Mesodermal cell (in vitro differentiated cells): ENCODE data around the gene POPDC3.

Source experiments
- H3K27ac ChIP-seq: 2 replicates; pipeline ENCODE4 v1.7.0; 2013; ENCODE audit warnings: mild to moderate bottlenecking, low read depth, low read length, moderate library complexity; ENCODE audit not compliant: severe bottlenecking
- H3K36me3 ChIP-seq: 2 replicates; pipeline ENCODE4 v1.7.1; 2013; ENCODE audit warnings: mild to moderate bottlenecking, low read length, moderate library complexity; ENCODE audit not compliant: control insufficient read depth, insufficient read depth
- H3K4me1 ChIP-seq: one replicate; pipeline ENCODE4 v1.7.1; 2013; ENCODE audit warnings: mild to moderate bottlenecking, low read length; ENCODE audit not compliant: insufficient read depth, control insufficient read depth, poor library complexity, severe bottlenecking
- H3K4me3 ChIP-seq: 2 replicates; pipeline ENCODE4 v1.7.0; 2013; ENCODE audit warnings: low read length, control low read depth, mild to moderate bottlenecking; ENCODE audit not compliant: insufficient read depth, poor library complexity, severe bottlenecking; ENCODE audit errors: extremely low read depth
- H3K9me3 ChIP-seq: 2 replicates; pipeline ENCODE4 v1.7.1; 2013; ENCODE audit warnings: mild to moderate bottlenecking, low read length, moderate library complexity; ENCODE audit not compliant: control insufficient read depth
- WGBS, 2 experiments: methylation state at CpG; one replicate each; pipeline ENCODE4 v1.1.5; 2013; ENCODE audit warnings: missing lambda C conversion rate in 2 of 2; ENCODE audit not compliant: insufficient coverage in 2 of 2; 5-methylcytosine and 5-hydroxymethylcytosine counted together

POPDC3 gene

DNA sequence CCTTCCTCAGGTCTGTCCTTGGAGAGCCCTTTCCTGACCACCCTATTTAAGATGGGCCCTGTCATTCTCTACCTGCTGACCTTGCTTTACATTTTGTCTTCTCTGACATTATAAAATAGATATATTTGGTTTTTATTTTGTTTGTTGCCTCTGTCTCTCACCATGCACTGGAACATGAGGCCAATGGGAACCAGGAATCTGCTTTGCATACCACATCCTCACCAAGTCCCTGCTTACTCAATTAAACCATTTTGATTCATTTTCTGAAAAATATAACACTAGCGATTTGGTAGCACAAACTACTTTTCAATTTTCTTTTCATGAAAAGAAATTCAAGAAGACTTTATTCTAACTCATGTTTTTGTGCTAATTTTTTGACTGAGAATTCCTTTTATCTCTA is 32.8 kb upstream of the POPDC3 start:
- Histone ChIP-seq H3K27ac (no peak overlapping the region), H3K4me1 (peaks cover 9% of the 10 kb centered on the region), H3K36me3 (no peaks in the 10 kb centered on the region), H3K4me3 (no peak overlapping the region), H3K9me3 (no peaks in the 10 kb centered on the region)
- WGBS, 2 experiments = no CpG with 5 or more reads among the region's 1 CpG

DNA sequence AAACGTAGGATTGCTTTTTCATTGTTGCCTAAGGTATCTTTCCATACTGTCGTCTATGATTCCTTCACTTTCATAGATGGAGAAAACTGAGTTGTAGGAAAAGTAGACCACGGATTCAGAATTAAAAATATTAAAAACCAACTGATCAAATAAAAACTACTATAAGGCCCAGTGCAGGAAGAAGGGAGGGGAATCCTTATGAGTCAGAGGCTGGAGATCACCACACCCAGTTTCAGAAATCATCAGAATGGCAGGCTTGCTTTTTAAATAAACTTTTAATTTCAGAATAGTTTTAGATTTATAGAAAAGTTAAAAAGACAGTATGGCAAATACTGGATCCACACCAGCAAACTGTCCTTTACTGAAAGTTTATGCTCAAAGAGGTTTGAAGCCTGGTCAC is 32.0 kb upstream of the POPDC3 start:
- H3K9me3 ChIP-seq = no peaks in the 10 kb centered on the region
- no peak overlapping the region for H3K27ac ChIP-seq
- H3K4me1 ChIP-seq = peaks cover 9% of the 10 kb centered on the region
- no peaks in the 10 kb centered on the region for H3K36me3 ChIP-seq
- WGBS, 2 experiments = no CpG with 5 or more reads among the region's 3 CpGs
- no peak overlapping the region for H3K4me3 ChIP-seq

DNA sequence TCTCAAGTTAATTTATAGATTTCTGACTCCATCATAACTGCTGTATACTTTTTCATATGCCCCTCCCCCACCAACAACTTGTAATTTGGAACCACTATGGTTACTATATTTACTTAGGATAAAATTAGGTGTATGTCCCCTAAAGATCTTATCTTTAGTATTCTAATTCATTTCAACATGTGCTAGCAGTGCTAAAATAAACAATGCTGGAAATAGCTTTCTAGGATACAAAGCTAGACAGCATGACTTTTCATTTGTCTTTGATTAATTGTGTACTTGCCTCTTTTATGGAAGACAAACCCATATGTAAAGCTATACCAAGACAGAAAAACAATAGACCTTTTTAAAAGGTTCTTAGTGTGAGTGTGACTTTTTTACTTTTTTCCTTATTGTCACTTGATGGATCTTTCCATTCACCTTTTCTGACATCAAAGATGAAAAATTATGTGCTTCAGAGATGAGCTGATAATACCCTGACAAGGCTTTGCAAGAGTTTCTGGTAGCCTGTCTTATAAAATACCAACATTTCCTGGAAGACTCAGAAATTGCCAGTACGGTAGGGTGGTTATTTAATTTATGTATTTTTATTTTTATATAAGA is 31.2 kb upstream of the POPDC3 start:
- Histone ChIP-seq H3K36me3 (no peaks in the 10 kb centered on the region), H3K4me1 (peaks cover 9% of the 10 kb centered on the region), H3K9me3 (no peaks in the 10 kb centered on the region), H3K27ac (no peak overlapping the region), H3K4me3 (no peak overlapping the region)
- WGBS, 2 experiments = no CpG with 5 or more reads among the region's 1 CpG

DNA sequence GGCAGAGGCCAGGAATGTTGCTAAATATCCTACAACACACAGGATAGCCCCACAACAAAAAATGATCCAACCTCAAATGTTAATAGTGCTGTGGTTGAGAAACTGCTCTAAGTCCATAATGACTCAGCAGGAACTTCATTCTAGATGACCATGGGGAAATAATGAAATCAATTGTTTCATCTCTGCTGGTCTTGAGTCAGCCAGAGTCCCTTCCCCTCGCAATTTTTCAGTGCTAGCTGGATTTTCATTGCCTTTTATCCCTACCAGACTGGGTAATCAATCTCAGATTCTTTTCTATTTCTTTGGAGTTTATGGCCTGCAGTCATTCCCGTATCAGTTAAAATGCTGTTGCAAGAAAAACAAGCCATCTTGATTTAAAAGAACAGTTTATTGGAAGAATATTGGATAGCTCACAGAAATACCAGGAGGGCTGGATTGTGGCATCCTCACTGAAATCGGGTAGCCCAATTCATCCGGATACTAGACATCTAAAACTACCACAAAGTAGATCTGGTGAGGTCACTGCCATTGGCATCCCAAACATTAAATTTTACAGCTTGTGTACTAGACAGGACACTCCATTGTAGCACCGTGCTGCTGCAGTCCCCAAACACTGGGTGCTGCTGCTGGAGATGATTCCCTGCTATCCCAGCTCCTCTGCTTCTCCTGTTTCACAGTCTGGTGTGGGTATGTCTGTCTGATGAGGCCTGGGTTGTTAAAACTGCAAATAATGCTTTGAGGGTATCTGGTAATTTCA is 30.3 kb upstream of the POPDC3 start:
- no peak overlapping the region for H3K4me3 ChIP-seq
- no peaks in the 10 kb centered on the region for H3K36me3 ChIP-seq
- 90 to 95% methylated on average over 3 to 4 of the region's 5 CpGs for whole genome bisulfite sequencing, 2 experiments
- H3K9me3 ChIP-seq = no peaks in the 10 kb centered on the region
- H3K27ac ChIP-seq = no peak overlapping the region
- peaks cover 9% of the 10 kb centered on the region for H3K4me1 ChIP-seq

DNA sequence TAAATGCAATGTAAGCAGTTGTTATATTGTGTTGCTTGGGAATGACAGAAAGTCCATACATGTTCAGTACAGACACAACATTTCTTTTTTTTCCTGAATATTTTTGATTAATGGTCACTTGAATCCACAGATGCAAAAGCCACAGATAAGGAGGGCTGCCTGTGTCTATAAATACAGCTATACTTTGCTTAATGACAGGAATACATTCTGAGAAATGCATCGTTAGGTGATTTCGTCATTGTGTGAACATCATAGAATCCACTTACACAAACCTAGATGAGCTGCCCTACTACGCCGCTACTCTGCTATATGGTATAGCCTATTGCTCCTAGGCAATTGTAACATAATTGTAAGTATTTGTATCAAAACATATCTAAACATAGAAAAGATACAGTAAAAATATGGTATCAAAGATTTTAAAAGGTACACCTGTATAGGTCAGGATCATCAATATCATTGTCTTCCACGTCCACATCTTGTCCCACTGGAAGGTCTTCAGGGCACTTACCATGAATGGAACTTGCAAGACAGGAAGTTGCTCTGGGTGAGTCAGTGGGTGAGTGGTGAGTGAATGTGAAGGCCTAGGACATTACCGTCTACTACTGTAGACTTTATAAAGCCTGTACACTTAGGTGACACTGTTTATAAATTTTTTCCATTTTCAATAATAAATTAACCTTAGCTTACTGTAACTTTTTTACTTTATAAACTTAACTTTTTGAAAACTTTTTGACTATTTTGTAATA is 27.9 kb upstream of the POPDC3 start:
- Histone ChIP-seq H3K9me3 (no peaks in the 10 kb centered on the region), H3K4me1 (peaks cover 9% of the 10 kb centered on the region), H3K27ac (no peak overlapping the region), H3K4me3 (no peak overlapping the region), H3K36me3 (no peaks in the 10 kb centered on the region)
- WGBS, 2 experiments = 100% methylated on average over 2 of the region's 6 CpGs; no CpG with 5 or more reads in 1 of the 2 experiments

DNA sequence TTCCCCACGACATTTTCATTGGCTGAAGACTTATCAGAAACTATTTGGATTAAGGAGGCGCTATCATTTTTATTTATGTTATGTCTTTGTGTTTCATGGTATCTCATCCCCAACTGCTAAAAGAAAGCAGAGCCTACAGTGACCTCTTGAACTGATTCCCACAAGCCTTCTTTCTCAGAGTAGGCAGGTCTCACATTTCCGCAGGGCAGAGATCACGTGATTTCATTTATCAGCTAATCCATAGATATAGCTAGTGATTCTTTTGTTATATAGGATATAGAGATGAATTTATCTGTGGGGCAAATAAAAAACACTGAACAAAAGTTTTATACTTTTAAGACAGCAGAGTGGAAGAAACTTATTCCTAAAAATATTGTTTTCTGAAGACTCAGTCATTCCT is 25.0 kb upstream of the POPDC3 start:
- Histone ChIP-seq H3K4me3 (no peak overlapping the region), H3K9me3 (no peaks in the 10 kb centered on the region), H3K36me3 (no peaks in the 10 kb centered on the region), H3K27ac (no peak overlapping the region), H3K4me1 (peaks cover 3% of the 10 kb centered on the region)
- no CpG with 5 or more reads among the region's 4 CpGs for WGBS, 2 experiments

DNA sequence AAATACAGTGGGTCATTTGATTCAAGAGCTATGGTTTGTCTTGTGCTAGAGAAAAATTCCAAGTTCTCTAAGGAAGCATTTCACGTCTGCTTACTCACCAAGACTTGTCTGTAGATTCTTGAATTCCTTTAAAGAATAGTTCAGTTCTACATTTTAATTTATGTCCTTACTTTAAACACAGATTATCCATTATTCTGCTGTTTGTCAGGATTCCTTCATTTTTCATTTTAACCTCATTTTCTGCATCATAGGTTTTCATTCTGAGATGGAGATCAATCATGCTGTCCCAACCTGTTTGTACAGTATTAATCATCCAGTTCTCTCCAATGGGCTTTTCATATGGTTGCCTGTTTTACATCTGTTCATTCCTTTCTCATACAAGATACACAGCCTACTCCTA is 24.5 kb upstream of the POPDC3 start:
- H3K9me3 ChIP-seq = no peaks in the 10 kb centered on the region
- no peak overlapping the region for H3K27ac ChIP-seq
- no peak overlapping the region for H3K4me3 ChIP-seq
- no peaks in the 10 kb centered on the region for H3K4me1 ChIP-seq
- 83% methylated on average over 1 of the region's 1 CpG; no CpG with 5 or more reads in 1 of the 2 experiments for WGBS, 2 experiments
- H3K36me3 ChIP-seq = no peaks in the 10 kb centered on the region

DNA sequence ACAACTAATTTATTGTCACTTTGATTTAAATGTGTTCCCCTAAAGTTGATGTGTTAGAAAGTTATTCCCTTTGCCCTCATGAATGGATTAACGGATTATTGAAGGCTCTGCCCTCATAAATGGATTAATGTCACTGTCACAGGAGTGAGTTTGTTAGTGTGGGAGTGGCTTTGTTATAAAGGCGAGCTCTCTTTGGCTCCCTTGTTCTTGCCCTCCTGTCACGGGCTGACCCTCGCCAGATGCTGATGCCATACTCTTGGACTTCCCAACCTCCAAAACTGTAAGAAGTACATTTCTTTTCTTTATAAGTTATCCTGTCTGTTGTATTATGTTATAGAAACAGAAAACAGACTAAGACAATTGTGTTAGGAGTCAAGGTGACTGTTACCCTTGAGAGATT is 22.7 kb upstream of the POPDC3 start:
- 56% methylated on average over 1 of the region's 4 CpGs; no CpG with 5 or more reads in 1 of the 2 experiments for whole genome bisulfite sequencing, 2 experiments
- no peak overlapping the region for H3K27ac ChIP-seq
- H3K36me3 ChIP-seq = no peaks in the 10 kb centered on the region
- H3K9me3 ChIP-seq = no peaks in the 10 kb centered on the region
- no peak overlapping the region for H3K4me3 ChIP-seq
- no peaks in the 10 kb centered on the region for H3K4me1 ChIP-seq

DNA sequence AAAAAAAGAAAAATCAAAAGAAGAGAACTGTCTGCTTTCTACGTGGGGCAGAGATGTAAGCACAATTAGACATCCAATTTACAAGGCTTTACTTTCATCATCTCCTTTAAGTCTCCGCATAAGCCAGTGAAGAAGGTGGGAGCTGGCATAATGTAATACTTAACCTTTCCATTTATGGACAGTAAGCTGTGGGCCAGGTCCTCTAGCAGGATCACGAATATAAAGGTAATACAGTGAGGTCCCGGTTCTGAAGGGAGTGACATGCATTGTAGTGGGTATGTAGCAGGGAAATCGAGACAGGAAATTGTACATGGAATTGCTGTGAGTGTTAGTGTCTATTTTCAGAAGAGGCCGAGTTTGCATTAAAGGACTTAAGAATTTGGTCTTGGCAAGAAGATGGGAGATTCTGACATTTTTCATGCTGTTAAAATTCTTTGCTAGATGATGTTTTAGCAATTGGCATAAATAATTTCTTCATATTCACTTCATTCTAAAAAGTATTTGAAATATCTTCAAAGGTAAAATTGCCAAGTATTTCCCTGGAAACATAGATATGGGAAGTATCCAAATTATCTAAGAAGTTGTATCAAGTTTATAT is 20.4 kb upstream of the POPDC3 start:
- 94% methylated on average over 4 of the region's 6 CpGs for WGBS, 2 experiments
- H3K27ac ChIP-seq = no peak overlapping the region
- no peak overlapping the region for H3K4me3 ChIP-seq
- no peaks in the 10 kb centered on the region for H3K9me3 ChIP-seq
- H3K4me1 ChIP-seq = no peaks in the 10 kb centered on the region
- H3K36me3 ChIP-seq = no peaks in the 10 kb centered on the region

DNA sequence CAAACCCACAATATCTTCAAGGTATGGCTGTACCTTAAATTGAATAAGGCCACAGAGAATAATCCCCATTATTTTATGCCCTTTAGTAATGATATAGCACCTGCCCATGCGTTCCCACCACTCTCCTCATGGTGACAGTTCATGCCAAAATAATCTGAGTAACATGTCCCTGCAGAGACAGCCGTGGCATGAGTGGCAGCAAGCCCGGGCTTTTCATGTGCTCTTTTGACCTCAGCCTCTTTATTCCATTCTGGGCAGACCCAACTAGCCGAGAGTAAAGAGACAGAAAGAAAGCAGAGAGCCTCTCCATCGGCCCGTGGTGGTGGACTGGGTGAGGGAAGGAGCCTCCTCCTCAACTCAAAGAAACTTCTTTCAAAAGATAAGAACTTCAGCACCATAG is 19.9 kb upstream of the POPDC3 start:
- H3K36me3 ChIP-seq = no peaks in the 10 kb centered on the region
- H3K9me3 ChIP-seq = no peaks in the 10 kb centered on the region
- H3K27ac ChIP-seq = no peak overlapping the region
- no peaks in the 10 kb centered on the region for H3K4me1 ChIP-seq
- no peak overlapping the region for H3K4me3 ChIP-seq
- 78 to 100% methylated on average over 2 of the region's 6 CpGs for WGBS, 2 experiments
